ENCODE measurements around the gene ISG15. TPM values are rescaled to one million over a fixed set of nuclear protein-coding genes. Genes with fewer than 3 reads are reported as not detected.

The ISG15 gene
- total RNA-seq, 1 donor: 34.7 TPM

GRCh38 chr1:1023700-1024099 is 10.4 kb downstream of the ISG15 start:
- no peak overlapping the region for H3K4me3 ChIP-seq (ENCODE audit: low read depth, low read length)
- DNase-seq (ENCODE audit: low read depth): no peak
- TF ChIP-seq CTCF (IDR thresholded peaks at IDR 0.05; ENCODE audit: insufficient read depth, low read length): no peak

- H3K4me3 ChIP-seq (ENCODE audit: low read depth, low read length): no peak overlapping the region
- no peak for TF ChIP-seq CTCF (IDR thresholded peaks at IDR 0.05; ENCODE audit: insufficient read depth, low read length)
- no peak for DNase-seq (ENCODE audit: low read depth)
Measured at GRCh38 chr1:1024149-1024770, 11.0 kb downstream of the ISG15 start.

GRCh38 chr1:1024771-1025699 is 11.7 kb downstream of the ISG15 start:
- H3K4me3 ChIP-seq (ENCODE audit: low read depth, low read length): no peak overlapping the region
- DNase-seq (ENCODE audit: low read depth): no peak
- no peak for TF ChIP-seq CTCF (IDR thresholded peaks at IDR 0.05; ENCODE audit: insufficient read depth, low read length)

- no peak for DNase-seq (ENCODE audit: low read depth)
- TF ChIP-seq CTCF (IDR thresholded peaks at IDR 0.05; ENCODE audit: insufficient read depth, low read length): no peak
- no peak overlapping the region for H3K4me3 ChIP-seq (ENCODE audit: low read depth, low read length)
Measured at GRCh38 chr1:1025730-1026129, 12.4 kb downstream of the ISG15 start.

- no peak for DNase-seq (ENCODE audit: low read depth)
Measured at GRCh38 chr1:1026599-1027413, 13.5 kb downstream of the ISG15 start.

More at GRCh38 chr1:1026599-1027413, 13.5 kb downstream of the ISG15 start:
- no peak overlapping the region for H3K4me3 ChIP-seq (ENCODE audit: low read depth, low read length)
- no peak for TF ChIP-seq CTCF (IDR thresholded peaks at IDR 0.05; ENCODE audit: insufficient read depth, low read length)

Data from fibroblast of the aortic adventitia (primary cell).